Measurements from ENCODE around the gene ADIPOQ.
"Not testable (repeated sequence)": the region's sequence is repeated elsewhere in the genome, so short reads cannot be mapped to it uniquely, and the experiment has no call there.

ADIPOQ gene

DNA sequence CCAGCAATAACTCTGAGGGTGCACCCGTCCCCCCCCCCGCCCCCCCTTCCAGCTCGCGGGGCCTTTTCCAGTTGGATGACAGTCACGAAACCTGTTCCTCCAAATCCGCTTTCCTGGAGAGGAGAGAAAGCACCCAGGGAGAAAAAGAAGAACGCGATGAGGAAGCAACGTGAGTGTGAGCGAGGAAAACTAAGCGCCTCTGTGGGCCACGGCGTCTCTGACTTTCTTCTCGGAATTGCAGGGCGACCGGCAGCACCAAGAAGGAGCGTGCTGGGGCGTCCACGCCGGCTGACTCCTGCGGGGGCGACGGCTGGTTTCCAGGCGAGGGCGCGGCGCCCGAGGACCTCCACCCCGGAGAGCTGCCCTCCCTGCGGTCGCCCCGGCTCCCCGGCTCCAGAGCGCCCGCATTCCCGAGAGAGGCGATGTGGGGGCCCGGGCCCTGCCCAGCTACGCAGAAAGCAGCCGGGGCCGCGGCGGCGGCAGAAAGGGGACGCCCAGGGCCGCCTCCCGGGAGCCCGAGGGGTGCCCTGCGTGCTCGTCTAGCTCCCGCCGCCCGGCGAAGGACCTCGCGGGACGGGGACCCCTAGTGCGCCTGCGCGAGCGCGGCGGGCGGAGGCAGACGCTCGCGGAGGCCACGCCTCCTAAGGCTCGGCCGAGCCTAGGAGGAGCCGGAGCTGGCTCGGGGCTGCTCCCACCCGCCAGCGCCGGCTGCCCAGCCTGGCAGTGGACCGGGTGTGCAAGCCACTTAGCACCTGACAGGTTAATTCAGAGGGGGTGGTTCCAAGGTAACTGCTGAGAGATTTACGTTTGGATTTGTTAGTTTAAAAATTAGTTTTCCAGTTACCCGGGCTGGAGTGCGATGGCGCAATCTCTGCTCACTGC lies 15.3 kb upstream of the ADIPOQ start:
- DNase-seq, result peak; percentile 86 to 92

DNA sequence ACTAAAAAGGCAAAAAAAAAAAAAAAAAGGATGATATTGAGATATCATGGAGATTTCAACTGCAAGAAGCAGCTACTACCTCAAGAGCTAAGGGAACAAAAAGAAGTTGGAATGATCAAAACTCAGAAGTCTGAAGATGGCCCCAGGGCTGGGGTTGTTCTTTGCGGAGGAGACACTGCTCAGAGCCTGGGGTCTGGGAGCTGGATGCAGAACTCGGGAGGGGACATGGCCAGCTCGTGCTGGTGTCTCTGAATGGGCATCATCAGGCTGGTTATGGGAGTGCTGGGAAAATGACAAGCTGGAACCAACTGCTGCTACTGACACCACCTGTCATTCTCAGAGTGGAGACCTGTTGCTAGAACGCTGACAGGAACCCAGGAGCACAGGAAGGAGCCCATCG lies 14.2 kb upstream of the ADIPOQ start:
- no peak for DNase-seq

DNA sequence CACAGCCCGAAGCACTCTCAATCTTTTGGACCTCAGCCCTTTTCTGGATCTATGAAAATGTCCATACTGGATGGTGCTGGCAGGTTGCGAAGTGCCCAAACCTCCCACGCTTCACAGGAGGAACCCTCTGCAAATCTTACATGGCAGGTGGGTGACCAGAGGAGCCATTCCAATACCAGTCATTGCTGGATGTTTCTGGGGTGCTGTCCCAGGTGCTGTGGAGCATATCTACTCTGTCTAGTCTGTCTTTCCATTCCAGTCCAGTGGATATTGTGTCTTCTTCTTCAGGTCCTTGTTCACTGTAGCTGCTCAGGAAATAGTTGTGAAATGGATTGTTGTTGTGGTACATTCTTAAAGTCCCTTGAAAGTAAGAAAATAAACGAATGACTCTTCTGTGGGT lies 10.7 kb upstream of the ADIPOQ start:
- no peak for DNase-seq

DNA sequence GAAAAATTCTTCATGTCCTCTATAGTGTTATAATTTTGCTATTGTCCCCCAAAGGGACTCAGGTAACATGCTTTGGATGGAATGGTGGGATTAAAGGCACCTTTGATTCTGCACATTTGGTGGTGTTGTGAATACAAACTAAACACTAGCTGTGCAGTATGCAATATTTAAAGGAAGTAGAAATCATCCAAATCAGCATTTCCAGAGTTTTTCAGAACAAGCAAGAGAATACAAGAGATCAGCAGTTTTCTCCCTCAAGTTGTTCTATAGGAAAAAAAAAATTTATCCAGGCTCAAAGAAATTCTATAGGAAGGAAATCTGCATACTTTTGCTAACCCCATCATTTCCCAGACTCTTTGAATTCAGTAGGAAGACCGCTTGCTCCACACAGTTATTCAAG lies 10.2 kb upstream of the ADIPOQ start:
- no peak for DNase-seq

DNA sequence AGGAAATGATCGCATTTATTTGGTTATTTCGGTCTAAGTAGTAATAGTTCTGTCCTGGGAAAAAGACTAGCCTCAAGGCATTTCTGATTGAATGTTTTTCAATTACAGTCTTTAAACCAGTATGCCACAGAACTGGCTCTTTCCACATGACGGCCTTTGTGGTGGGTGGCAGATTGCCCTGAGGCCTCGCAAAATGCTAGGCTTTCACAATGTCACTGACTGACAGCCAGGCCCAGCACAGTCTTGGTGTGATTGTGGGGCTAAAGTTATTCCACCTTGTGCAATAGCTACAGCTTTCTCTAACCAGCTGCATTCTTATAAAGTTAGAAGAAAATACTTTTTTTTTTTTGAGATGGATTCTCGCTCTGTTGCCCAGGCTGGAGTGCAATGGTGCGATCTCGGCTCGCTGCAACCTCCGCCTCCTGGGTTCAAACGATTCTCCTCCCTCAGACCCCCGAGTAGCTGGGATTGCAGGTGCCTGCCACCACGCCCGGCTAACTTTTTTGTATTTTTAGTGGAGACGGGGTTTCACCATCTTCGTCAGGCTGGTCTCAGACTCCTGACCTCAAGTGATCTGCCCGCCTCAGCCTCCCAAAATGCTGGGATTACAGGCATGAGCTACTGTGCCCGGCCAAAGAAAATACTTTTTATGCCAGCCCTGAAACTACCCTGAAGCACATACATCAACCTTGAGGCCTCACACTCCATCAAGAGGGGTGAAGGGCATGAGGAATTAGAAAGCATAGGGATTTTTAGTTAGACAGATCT lies 2.5 kb upstream of the ADIPOQ start:
- DNase-seq, result peak; percentile 96 to 97

DNA sequence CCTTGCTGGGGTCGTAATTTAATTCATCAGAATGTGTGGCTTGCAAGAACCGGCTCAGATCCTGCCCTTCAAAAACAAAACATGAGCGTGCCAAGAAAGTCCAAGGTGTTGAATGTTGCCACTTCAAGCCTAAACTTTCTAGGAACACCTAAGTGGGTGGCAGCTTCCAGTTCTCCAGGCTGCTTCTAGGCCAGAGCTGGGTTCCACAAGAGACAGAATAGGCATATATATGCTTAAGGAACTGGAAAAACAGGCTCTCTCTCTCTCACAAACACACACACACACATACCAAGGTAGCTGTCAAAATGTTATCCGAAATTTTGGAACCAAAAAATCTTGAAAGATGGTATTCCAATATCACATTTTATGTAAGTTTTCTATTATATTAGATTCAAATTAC lies 890 bp upstream of the ADIPOQ start:
- DNase-seq, result no peak

DNA sequence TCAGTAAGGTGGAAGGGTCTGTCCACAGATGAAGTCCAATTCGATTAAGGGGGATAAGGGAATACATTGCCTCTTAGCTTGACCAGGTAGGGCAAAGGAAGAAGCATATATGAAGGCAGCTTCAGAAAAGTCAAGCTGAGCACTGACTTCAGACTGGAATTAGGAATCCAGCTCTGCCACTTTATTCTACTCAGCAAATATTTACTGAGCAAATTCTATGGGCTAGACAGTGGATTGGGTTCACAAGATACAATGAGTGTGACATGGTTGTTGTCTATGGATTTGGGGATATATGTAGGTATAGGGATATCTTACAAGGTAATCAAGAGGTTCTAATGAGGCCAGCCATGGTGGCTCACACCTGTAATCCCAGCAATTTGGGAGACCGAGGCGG lies 526 bp downstream of the ADIPOQ start:
- no peak for DNase-seq

DNA sequence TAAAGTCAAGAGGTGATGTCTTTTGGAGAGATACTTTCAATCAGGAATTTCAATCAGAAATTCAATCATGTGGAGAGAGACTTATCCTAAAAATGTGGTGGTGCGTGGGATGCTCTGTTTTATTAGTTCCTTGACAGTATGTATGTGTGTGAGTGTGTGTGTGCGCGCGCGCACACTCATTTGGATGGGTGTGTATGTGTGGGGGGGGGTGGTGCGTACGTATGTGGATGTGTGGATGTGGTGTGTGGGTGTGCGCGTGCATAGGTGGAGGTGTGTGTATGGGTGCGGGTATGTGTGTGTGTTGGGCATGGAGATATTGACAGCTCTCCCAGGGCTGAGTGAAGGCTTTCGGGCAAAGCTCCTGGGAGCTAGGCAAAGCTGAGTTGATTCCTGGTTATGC lies 2.4 kb downstream of the ADIPOQ start:
- DNase-seq, result no peak

DNA sequence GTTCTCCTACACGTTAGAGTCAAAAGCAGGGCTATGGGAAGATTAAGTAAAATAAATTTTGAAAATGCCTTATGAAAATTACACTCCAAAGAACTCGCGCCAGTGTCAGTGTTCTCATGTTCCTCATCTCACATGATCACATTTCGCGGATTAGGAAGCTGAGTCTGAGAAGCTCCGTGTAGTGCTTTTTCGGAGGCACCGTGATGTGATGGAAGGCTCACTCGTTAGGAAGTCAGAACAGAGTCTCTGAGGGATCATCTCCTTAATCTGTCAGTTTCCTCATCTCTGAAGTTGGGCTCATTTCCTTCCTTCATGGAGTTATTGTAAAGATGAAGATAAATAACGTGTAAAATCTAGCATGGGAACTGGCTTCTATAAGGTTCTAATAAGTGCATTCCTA lies 3.2 kb downstream of the ADIPOQ start:
- no peak for DNase-seq

DNA sequence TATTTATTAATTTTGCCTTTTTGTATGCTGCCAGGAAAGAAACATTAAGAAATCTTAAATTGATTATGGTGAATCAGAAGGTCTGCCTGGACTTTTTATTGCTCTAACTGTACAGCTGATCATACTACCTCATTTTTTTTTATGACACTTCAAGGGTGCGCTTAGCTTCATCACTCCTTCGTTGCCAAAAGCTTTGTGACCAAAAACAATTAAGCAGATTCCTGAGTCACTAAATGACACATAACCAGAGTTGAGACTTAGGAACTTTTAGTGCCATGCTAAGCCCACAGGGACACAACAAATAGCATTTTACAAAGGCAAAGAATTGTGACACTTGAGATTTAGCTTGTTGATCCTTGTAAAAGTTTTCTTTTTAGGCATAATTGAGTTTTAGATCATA lies 4.9 kb downstream of the ADIPOQ start:
- no peak for DNase-seq

DNA sequence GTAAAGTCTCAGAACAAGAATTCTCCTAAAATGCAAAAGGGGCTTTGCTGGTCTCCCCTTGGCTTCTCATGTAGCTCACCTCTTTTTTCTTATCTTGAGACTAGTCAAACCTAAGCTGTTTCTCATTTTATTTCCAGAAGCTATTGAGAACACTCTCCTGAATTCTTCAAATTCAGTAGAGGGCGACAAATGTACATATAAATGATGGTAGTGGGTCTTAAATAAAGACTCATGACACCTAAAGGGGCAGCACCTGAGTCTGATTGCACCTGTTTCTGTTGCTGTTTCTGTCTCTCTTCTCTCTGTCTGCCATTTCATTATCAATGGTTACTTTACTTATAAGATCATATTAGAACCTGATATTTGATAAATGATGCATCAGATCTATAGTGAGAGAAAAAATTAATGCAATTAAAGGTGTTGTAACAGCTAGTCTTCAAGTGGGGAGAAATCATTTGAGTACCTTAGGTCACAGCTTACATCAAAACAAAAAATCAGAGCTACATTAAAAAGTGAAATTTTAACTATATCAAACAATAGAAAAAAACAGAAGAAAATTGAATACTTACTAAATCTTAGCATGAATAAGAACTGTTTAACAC lies 7.0 kb downstream of the ADIPOQ start:
- DNase-seq, result peak; percentile 45 to 50

DNA sequence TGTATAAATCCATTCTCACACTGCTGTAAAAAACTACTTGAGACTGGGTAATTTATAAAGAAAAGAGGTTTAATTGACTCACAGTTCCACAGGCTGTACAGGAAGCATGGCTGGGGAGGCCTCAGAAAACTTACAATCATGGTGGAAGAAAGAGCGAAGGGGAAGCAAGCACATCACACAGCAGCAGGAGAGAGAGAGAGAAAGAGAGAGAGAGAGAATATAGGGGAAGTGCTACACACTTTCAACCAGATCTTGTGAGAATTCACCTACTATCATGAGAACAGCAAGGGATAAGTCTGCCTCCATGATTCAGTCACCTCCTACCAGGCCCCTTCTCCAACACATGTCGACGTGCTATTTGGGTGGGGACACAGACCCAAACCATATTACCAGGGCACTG lies 9.3 kb downstream of the ADIPOQ start:
- DNase-seq, result not testable (repeated sequence)

DNA sequence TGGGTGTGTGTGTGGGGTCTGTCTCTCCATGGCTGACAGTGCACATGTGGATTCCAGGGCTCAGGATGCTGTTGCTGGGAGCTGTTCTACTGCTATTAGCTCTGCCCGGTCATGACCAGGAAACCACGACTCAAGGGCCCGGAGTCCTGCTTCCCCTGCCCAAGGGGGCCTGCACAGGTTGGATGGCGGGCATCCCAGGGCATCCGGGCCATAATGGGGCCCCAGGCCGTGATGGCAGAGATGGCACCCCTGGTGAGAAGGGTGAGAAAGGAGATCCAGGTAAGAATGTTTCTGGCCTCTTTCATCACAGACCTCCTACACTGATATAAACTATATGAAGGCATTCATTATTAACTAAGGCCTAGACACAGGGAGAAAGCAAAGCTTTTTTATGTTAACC lies 10.5 kb downstream of the ADIPOQ start:
- DNase-seq, result no peak

DNA sequence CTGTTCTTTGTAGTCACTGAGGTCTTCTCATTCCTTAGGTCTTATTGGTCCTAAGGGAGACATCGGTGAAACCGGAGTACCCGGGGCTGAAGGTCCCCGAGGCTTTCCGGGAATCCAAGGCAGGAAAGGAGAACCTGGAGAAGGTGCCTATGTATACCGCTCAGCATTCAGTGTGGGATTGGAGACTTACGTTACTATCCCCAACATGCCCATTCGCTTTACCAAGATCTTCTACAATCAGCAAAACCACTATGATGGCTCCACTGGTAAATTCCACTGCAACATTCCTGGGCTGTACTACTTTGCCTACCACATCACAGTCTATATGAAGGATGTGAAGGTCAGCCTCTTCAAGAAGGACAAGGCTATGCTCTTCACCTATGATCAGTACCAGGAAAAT lies 11.6 kb downstream of the ADIPOQ start:
- DNase-seq, result no peak

DNA sequence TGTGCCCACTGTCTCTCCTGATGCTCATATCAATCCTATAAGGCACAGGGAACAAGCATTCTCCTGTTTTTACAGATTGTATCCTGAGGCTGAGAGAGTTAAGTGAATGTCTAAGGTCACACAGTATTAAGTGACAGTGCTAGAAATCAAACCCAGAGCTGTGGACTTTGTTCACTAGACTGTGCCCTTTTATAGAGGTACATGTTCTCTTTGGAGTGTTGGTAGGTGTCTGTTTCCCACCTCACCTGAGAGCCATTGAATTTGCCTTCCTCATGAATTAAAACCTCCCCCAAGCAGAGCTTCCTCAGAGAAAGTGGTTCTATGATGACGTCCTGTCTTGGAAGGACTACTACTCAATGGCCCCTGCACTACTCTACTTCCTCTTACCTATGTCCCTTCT lies 12.4 kb downstream of the ADIPOQ start:
- DNase-seq, result no peak

DNA sequence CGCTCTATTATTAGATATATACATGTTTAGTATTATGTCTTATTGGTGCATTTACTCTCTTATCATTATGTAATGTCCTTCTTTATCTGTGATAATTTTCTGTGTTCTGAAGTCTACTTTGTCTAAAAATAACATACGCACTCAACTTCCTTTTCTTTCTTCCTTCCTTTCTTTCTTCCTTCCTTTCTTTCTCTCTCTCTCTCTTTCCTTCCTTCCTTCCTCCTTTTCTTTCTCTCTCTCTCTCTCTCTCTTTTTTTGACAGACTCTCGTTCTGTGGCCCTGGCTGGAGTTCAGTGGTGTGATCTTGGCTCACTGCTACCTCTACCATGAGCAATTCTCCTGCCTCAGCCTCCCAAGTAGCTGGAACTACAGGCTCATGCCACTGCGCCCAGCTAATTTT lies 15.2 kb downstream of the ADIPOQ start:
- no peak for DNase-seq

DNA sequence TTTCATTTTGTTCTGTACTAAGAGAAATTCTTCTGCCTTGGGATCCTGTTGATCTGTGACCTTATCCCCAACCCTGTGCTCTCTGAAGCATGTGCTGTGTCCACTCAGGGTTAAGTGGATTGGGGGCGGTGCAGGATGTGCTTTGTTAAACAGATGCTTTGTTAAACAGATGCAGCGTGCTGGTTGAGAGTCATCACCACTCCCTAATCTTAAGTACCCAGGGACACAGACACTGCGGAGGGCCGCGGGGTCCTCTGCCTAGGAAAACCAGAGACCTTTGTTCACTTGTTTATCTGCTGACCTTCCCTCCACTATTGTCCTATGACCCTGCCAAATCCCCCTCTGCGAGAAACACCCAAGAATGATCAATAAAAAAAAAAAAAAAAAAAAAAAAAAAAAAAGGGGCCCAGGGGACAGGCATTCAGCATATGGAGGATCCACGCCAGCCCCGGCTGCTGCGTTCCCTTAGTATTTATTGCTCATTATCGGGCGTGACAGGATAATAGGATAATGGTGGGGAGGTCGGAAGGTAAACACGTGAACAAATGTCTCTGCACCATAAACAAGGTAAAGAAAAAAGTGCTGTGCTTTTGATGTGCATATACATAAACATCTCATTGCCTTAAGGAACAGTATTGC lies 22.8 kb downstream of the ADIPOQ start:
- not testable (repeated sequence) for DNase-seq

DNA sequence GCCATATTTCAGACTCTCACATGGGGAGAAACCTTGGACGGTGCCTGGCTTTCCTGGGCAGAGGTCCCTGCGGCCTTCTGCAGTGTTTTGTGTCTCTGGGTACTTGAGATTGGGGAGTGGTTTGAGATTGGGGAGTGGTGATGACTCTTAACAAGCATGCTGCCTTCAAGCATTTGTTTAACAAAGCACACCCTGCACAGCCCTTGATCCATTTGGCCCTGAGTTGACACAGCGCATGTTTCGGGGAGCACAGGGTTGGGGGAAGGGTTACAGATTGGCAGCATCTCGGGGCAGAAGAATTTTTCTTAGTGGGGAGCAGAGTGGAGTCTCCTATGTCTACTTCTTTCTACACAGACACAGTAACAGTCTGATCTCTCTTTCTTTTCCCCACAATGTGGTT lies 23.6 kb downstream of the ADIPOQ start:
- not testable (repeated sequence) for DNase-seq

DNA sequence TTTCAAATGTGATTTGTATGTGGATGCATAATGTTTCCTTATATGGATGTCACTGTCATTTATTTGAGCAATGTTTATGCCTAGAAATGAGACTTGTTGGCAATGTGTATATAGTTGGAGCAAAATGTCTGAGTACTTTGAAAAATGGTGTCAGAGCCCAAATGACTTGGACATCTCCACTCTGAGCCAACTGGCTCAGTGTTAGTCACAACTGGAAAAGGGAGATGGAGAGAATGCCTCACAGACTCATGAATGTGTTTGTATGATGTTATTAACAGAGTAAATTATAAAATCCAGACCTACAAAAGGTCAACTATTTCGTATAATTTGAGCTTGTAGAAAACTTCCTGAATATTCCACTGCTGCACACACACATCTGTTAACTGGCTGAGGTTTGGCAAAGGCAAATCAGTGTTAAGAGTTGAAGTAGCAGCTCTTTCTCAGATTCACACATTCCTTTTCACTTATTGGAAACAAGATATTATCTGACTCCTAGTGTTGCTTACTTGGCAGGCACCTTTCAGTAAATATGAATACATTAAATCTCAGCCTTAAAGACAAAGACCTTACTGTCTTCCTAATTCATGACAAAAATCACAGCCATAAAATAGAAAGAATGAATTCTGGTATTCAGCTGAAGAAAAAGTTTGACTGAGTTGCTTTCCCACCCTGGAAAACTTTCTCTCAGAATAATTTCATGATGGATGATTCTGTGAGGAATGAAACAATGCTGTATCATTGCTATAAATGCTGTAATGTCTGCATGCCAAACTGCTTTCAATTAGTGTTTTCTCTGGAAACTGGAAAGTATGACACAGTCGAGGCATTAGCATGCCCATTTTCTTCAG lies 27.0 kb downstream of the ADIPOQ start:
- no peak for DNase-seq

DNA sequence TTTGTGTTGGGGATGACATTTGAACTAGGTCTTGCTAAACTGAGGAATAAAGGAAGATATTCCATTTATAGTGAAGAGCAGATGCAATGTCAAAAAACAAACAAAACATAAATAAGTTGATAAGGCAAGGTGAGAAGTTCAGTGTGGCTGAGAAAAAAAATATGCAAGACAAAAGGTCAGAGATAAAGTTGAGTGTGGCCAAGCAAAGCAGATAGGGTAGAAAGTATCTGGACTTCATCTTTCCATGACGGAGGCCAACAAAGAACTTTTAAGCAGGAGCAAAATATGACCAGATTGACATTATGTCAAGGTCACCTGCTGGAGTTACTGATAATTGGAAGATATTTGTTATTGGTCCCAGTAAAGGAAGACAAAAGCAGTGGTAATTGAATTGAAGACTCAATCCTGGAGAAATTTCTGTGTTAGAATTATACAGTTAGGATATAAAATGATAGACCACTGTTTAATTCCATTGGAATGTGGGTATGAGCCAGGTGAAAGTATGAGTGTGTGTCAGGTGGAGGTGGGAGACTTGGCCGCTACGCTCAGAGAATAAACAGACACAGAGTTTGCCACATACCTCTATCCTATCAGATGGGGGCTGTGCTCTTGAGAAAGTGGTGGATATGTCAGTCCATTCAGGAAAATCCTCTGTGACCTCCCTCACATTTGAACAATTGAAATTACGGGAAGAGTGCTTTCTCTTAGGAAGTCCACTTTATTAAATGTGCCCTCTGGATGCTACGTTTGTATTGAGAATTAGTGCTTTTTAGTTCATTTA lies 28.1 kb downstream of the ADIPOQ start:
- DNase-seq, result no peak

DNA sequence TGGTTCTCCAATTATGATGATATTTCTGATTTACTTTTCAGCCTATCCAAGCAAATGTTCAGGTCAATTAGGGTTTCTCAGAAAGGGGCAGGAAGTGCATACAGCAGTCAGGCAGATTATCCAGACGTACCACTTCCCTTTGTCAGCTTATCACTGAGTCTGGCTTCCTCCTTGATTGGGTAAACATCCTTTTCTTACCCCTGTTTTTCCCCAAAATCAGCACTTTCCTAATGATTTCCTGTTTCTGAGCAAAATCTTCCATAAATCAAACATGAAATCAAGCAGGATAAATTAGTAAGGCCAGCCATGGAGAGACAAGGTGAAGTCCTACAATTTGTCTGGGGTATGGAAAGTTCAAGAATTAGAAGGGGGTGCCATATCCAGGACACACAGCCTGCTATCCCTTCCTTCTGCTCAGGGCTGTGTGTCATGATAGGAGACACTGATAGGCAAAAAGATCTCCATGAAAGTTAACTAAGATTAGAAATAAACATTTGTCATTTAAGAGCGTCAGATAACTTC lies 29.0 kb downstream of the ADIPOQ start:
- peak in 1 of 2 experiments; percentile 23 for DNase-seq

Data from AML-193 (cell line).